Endothelial cell (in vitro differentiated cells): ENCODE results near the gene RBM19. TPM values are rescaled to one million over a fixed set of nuclear protein-coding genes. Genes with fewer than 3 reads are reported as not detected.
"Not testable (repeated sequence)": the region's sequence is repeated elsewhere in the genome, so short reads cannot be mapped to it uniquely, and the experiment has no call there.

Experiments used
- DNase-seq: peaks from one replicate; pipeline ENCODE4 v3.0.0; 2021; ENCODE audit warnings: low spot score
- H3K27ac Mint-ChIP-seq: one replicate; pipeline ENCODE4 v1.8.0; 2021; ENCODE audit warnings: mixed read lengths, inconsistent platforms; ENCODE audit not compliant: unreplicated experiment
- H3K27me3 Mint-ChIP-seq: one replicate; pipeline ENCODE4 v1.8.0; 2021; ENCODE audit warnings: mild to moderate bottlenecking, moderate library complexity, mixed read lengths, inconsistent platforms; ENCODE audit not compliant: unreplicated experiment
- H3K36me3 Mint-ChIP-seq: one replicate; pipeline ENCODE4 v1.8.0; 2021; ENCODE audit warnings: mild to moderate bottlenecking, low read depth, mixed read lengths, inconsistent platforms; ENCODE audit not compliant: unreplicated experiment
- H3K4me1 Mint-ChIP-seq: one replicate; pipeline ENCODE4 v1.8.0; 2021; ENCODE audit warnings: mild to moderate bottlenecking, mixed read lengths, inconsistent platforms; ENCODE audit not compliant: unreplicated experiment
- H3K4me3 Mint-ChIP-seq: one replicate; pipeline ENCODE4 v1.8.0; 2021; ENCODE audit warnings: mild to moderate bottlenecking, mixed read lengths, inconsistent platforms; ENCODE audit not compliant: unreplicated experiment
- H3K9me3 Mint-ChIP-seq: one replicate; pipeline ENCODE4 v1.8.0; 2021; ENCODE audit warnings: mixed read lengths, inconsistent platforms; ENCODE audit not compliant: unreplicated experiment
- CTCF ChIP-seq: fragments of 200-600 bp; sonication (generic); IDR thresholded peaks from one replicate; pipeline ENCODE4 v1.5.0; 2021; ENCODE audit warnings: antibody characterized with exemption; ENCODE audit not compliant: unreplicated experiment
- total RNA-seq: library from RNA; stranded (reverse); fragmentation: NEBNext Ultra II Directional; extraction: Animal tissue kit (Norgen Biotek cat#: 25700); gene quantifications from one replicate; pipeline ENCODE4 v1.2.1, GENCODE V29; 2021; ENCODE audit not compliant: unreplicated experiment

Gene RBM19
- total RNA-seq, 1 donor from 2014 or later: 27.4 TPM

DNA sequence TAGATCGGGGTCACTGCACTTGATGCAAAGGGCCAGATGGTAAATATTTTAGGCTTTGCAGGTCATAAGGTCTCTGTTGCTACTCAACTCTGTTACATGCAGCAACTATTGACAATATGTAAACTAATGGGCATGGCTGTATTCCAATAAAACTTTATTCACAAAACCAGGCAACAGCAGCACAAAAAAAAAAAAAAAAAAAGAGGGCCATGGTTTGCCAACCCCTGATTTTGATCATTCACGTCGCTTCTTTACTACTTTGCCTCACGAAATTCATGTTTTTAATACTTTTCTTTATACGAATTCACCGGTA is 152.9 kb downstream of the RBM19 start:
- no peak for DNase-seq
- TF ChIP-seq CTCF: no peak
- Mint-ChIP-seq H3K36me3 (no peaks in the 10 kb centered on the region), H3K9me3 (no peaks in the 10 kb centered on the region), H3K4me1 (peaks cover 6% of the 10 kb centered on the region), H3K4me3 (no peak overlapping the region), H3K27me3 (peaks cover 4% of the 10 kb centered on the region), H3K27ac (no peak overlapping the region)

- no peak overlapping the region for H3K4me3 Mint-ChIP-seq
- peaks cover 4% of the 10 kb centered on the region for H3K27me3 Mint-ChIP-seq
- DNase-seq: no peak
- H3K4me1 Mint-ChIP-seq: peaks cover 6% of the 10 kb centered on the region
- no peaks in the 10 kb centered on the region for H3K36me3 Mint-ChIP-seq
- H3K27ac Mint-ChIP-seq: peak overlapping the region; percentile 11
- TF ChIP-seq CTCF: no peak
- H3K9me3 Mint-ChIP-seq: no peaks in the 10 kb centered on the region
Observed at GRCh38 chr12:113812411-113813228, 153.5 kb downstream of the RBM19 start.

GRCh38 chr12:113809462-113810220 is 156.5 kb downstream of the RBM19 start:
- H3K27me3 Mint-ChIP-seq, H3K4me1 Mint-ChIP-seq, H3K4me3 Mint-ChIP-seq, DNase-seq, H3K27ac Mint-ChIP-seq, H3K36me3 Mint-ChIP-seq, H3K9me3 Mint-ChIP-seq: not testable (repeated sequence)

GRCh38 chr12:113808095-113808951 is 157.8 kb downstream of the RBM19 start:
- H3K27ac Mint-ChIP-seq: no peak overlapping the region
- peaks cover 5% of the 10 kb centered on the region for H3K27me3 Mint-ChIP-seq
- no peak for TF ChIP-seq CTCF
- H3K4me3 Mint-ChIP-seq: no peak overlapping the region
- H3K36me3 Mint-ChIP-seq: peaks cover 9% of the 10 kb centered on the region
- DNase-seq: no peak
- no peaks in the 10 kb centered on the region for H3K4me1 Mint-ChIP-seq
- H3K9me3 Mint-ChIP-seq: no peaks in the 10 kb centered on the region

GRCh38 chr12:113805673-113806072 is 160.5 kb downstream of the RBM19 start:
- no peak for DNase-seq
- H3K9me3 Mint-ChIP-seq: no peaks in the 10 kb centered on the region
- peaks cover 9% of the 10 kb centered on the region for H3K36me3 Mint-ChIP-seq
- no peak overlapping the region for H3K4me3 Mint-ChIP-seq
- H3K4me1 Mint-ChIP-seq: no peaks in the 10 kb centered on the region
- peaks cover 11% of the 10 kb centered on the region for H3K27me3 Mint-ChIP-seq
- H3K27ac Mint-ChIP-seq: no peak overlapping the region
- no peak for TF ChIP-seq CTCF
